SK-MEL-5 (cell line): Measurements from ENCODE around the gene HEYL. TPM values are rescaled to one million over a fixed set of nuclear protein-coding genes. Genes with fewer than 3 reads are reported as not detected.
"Not testable (repeated sequence)": the region's sequence is repeated elsewhere in the genome, so short reads cannot be mapped to it uniquely, and the experiment has no call there.

ENCODE experiments used
- DNase-seq: peaks from one replicate; pipeline ENCODE4 v3.0.0-alpha.2; 2016; ENCODE audit warnings: low read depth, low spot score
- in situ Hi-C: cut with HindIII; loops from 2 replicates; pipeline ENCODE4 v1.10.0; 2016; ENCODE audit warnings: low sequenced_read_pairs, high pct_unique_total_duplicates, low pct_unique_long_range_greater_than_20kb
- total RNA-seq: library from RNA; depleted of rRNA; stranded (reverse); fragments of >200 nt; shearing (Covaris generic); gene quantifications from 2 replicates; pipeline ENCODE4 v1.2.3, GENCODE V29; 2014

Gene HEYL
- total RNA-seq, 1 experiment from 2014 or later = not detected

DNA sequence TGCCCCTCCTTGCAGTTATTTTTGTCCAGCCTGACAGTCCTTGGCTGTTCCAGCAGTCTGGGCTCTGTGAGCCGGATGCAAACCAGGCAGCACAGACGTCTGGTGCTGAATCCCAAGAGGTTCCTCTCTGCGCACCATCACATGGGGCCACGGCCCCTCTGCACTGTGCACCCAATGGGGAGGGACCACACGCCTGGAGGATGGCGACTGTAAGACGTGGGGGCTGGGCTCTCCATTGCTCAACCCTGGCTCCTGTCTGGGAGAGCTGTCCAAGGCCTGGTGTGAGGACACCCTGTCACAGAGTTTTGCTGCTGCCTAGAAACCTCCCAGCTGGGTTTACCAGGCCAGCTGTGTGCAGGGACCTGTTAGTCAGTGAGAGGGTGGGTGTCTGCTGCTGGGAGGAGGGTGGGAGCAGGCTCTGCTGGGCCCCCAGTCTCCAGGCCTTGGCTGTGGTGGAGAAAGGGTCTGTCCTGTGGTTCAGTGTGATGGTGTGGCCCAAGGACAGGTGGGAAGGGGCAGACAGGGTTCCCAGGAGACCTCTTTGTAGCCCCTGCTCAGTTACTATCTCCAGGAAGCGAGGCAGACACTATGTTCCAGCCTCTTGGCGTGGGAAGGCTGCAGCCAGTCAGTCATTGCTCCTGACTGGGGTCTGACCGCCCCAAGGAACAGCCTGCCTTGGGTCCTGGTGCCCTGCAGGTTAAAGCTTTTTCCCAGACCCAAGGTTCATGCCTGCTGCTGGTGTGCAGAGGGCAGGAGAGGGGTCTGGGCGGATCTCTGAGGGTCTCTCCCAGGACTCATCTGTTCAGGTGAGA, 13.8 kb downstream of the HEYL start:
- no peak for DNase-seq
- in situ Hi-C loops = no loop called here

DNA sequence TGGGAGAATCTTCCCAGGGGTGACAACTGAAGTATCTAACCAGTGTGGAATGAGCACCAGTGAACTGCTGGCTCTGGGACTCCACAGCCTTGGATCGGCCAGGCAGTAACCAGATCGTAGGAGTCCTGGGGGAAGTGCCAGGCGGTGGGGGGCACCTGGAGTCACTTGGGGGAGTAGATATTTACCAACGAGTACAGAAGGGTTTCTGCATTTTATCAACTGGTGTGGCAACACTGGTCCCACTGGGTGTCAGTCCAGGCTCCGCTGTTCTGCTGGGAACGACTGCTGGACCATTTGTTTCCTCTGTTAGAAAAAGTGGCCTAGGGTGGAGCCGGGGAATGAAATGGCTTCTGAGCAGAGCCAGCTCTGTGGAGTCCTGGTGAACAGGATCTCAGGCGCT, 14.4 kb downstream of the HEYL start:
- no peak for DNase-seq
- in situ Hi-C loops = no loop called here

DNA sequence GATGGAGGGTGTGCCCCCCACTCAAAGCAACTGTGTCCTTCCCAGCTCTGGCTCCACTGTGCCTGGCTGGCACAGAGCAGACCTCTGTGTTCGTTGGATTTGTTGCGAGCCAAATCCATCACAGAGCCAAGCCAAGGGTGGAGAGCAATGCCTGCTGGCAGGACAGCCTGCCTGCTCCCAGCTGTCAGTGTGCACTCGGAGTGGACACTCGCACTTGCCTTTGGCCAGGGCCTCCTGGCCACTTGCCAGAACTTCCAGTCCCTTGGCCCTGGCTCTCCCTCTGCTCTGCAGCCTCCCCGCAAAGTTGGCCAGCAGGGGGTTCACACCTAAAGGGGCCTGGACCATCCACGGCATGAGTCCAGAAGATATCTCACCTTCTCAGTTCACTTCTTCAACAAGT, 16.4 kb downstream of the HEYL start:
- DNase-seq = no peak
- in situ Hi-C loops = loop anchor here (25.0 kb wide), 1 partner anchor 114 kb away; the partner anchor contains the start of gene PPIE

DNA sequence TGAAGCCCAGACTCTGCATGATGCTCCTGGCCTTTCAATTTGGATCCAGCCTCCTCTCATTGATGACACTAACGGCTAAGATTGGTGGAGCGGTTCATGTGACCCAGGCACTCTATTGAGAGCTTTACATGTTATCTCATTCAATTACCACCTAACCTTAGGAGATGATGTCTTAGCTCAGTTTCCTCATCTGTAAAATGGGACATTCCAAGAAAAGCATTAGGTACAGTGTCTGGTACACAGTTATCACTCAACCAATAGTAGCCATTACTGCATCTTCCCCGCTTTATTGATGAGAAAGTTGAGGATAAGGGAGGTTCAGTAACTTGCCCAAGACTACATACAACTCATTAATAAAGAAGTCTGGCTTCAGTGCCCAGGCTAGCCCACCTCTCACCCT, 17.0 kb downstream of the HEYL start:
- in situ Hi-C loops = loop anchor here (25.0 kb wide), 1 partner anchor 115 kb away; the partner anchor contains the start of gene PPIE

DNA sequence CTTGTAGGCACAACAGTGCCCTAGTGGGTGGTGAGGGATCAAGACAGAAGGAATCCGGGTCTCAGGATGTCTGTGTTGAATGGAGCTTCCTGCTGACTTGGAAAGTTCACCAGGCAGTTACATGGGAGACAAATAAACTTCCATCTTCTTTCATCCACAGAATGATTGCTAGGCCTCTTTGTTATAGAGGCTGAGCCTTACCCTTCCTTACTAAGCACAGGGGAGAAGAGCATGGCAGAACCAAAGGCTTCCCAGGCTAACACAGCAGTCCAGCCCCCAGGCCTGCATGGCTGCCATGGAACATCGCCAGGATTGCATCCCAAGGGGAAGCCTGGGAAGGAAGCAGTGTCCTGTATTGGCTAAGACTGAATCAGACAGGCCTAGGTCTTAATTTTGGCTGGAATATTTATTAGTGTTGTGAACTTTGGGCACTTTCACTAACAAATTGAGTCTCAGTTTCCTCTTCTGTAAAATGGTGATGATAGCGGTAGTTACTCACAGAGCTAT, 18.7 kb downstream of the HEYL start:
- no peak for DNase-seq
- in situ Hi-C loops = loop anchor here (25.0 kb wide), 1 partner anchor 117 kb away; the partner anchor contains the start of gene PPIE

More for the DNA sequence above, 17.0 kb downstream of the HEYL start:
- DNase-seq = no peak

DNA sequence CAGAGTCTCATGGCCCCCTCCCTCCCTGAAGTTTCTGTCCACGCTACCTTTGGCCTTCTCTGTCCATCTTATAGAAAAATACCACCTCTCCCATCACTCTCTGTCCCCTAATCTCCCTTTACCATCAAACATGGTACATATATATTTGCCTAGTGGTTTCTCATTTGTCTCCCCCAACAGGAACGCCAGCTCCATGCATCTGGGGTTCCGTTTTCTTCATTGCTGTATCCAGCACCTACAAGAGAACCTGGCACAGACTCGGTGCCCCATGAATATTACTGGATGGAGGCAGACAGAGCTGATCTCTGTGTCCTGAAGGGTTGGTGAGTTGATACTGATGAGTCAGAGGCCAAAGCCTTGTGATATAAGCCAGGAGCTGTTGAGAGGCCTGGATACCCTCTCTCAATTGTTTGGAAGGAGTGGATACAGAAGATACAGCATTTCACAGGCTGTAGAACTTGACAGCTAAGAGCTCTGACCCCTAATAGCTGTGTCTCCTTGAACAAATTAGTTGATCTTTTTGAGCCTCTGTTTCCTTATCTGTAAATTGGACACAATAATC, 21.9 kb downstream of the HEYL start:
- peak; percentile 53 for DNase-seq

DNA sequence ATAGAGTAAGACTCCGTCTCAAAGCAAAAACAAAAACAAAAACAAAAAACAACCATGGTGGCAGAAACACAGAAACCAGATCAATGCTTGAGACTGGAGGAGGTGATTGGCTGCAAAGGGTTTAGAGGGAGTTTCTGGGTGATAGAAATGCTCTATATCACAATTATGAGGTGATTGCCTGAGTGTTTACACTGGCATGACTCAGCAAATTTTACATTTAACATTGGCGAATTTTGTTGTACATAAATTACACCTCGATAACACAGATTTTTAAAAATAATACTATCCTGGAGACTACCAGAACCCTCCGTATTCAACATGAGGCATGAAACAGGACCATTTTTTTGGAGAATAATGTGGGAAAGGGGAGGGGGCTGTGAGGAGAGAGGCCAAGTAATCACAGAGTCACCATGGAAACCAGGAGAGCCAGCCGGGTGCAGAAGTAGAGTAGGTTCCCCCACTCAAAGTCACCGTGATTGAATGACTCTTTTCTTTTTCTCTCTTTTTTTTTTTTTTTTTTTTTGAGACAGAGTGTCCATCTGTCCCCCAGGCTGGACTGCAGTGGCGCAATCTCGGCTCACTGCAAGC, 24.3 kb downstream of the HEYL start:
- no peak for DNase-seq
- in situ Hi-C loops = loop anchor here (25.0 kb wide), 1 partner anchor 122 kb away; the partner anchor contains the start of gene PPIE

More for the DNA sequence above, 21.9 kb downstream of the HEYL start:
- in situ Hi-C loops = loop anchor here (25.0 kb wide), 1 partner anchor 120 kb away; the partner anchor contains the start of gene PPIE

DNA sequence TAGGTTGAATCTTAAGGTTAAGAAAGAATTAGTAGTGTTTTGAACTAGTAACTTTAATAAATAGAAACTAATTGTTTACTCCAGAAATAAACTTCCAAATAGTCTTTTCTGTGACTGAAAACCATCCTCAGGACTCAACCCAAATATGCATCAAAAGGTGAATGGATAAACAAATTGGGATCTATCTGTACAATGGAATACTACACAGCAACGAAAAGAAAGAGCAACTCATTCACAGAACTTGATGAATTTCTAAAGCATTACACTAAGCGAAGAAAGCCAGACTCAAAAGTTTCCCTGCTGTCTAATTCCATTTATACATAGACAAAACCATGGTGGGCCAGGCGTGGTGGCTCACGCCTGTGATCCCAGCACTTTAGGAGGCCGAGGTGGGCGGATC, 25.0 kb downstream of the HEYL start:
- in situ Hi-C loops = loop anchor here (25.0 kb wide), 1 partner anchor 123 kb away; the partner anchor contains the start of gene PPIE
- DNase-seq = no peak

DNA sequence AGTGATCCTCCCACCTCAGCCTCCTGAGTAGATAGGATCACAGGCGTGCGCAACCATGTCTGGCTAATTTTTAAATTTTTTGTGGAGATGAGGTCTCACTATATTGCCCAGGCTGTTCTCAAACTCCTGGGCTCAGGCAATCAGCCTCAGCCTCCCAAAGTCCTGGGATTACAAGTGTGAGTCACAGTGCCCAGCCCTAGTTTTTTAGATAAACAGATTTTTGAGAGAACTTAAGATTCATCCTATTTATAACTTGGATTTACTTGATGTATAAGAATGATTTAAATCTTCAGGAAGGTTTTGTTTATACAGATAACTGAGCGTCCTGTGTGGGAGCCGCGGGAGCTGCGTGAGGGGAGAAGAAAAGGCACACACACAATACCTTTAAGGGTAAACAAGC, 26.2 kb downstream of the HEYL start:
- in situ Hi-C loops = loop anchor here (25.0 kb wide), 1 partner anchor 124 kb away; the partner anchor contains the start of gene PPIE
- no peak for DNase-seq

DNA sequence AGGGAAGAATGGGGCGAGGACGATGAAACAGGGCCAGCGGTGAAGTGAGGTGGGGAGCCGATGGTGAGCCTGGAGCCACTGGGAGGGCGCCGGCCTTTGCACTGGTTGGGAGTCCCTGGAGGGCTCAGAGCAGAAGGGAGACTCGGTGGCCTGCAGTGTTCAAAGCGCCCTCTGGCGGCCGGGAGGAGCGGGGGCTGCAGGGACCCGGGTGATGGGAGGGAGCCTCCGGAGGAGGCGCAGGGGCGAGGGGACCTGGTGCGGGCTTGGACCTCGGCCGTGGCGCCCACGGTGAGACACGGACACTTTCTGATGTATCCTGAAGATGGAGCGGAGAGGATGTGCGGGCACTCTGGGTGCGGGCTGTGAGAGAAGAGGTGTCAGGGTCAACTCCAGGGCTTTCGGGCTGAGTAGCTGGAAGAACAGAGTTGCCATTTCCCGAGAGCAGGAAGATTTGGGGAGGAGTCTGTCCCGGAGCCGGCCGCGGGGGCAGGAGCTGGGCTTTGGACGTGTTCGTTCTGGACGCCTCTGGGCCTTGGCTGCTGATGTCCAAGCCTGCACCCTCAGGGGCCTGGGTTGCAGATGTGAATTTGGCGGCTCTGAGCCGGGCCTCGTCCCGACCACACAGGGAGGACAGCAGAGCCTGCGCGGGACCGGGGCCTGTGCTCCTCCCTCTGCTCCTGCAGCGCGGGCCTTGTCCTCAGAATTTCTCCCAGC, 29.7 kb downstream of the HEYL start:
- peak; percentile 68 for DNase-seq
- in situ Hi-C loops = loop anchor here (25.0 kb wide), 1 partner anchor 128 kb away; the partner anchor contains the start of gene PPIE

DNA sequence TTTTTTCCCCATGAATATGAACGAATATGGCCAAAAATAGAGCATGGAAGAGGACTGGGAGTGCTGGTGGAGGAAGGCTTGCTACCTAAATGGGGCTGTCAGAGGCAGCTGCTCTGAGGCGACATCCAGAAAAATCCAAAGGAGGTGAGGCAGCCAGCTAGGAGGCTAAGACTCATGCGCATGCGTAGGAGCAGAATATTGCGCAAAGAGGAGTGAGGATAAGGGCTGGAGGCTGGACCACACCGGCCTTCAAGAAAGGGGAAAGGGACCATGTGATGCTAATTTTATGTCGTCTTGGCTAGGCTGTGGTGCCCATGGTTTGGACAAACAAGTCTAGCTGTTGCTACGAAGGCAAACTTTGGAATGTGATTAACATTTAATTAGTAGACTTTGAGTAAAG, 30.5 kb downstream of the HEYL start:
- in situ Hi-C loops = loop anchor here (25.0 kb wide), 1 partner anchor 128 kb away; the partner anchor contains the start of gene PPIE
- DNase-seq = no peak

DNA sequence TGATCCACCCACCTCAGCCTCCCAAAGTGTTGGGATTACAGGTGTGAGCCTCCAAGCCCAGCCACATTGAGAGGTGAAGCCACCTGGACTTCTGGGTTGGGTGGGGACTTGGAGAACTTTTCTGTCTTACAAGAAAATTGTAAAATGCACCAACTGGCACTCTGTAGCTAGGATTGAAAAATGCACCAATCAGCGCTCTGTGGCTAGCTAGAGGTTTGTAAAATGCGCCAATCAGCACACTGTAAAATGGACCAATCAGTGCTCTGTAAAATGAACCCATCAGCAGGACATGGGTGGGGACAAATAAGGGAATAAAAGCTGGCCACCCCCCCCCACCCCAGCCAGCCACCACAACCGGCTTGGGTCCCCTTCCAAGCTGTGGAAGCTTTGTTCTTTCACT, 35.8 kb downstream of the HEYL start:
- not testable (repeated sequence) for DNase-seq
- in situ Hi-C loops = loop anchor here (25.0 kb wide), 1 partner anchor 134 kb away; the partner anchor contains the start of gene PPIE

DNA sequence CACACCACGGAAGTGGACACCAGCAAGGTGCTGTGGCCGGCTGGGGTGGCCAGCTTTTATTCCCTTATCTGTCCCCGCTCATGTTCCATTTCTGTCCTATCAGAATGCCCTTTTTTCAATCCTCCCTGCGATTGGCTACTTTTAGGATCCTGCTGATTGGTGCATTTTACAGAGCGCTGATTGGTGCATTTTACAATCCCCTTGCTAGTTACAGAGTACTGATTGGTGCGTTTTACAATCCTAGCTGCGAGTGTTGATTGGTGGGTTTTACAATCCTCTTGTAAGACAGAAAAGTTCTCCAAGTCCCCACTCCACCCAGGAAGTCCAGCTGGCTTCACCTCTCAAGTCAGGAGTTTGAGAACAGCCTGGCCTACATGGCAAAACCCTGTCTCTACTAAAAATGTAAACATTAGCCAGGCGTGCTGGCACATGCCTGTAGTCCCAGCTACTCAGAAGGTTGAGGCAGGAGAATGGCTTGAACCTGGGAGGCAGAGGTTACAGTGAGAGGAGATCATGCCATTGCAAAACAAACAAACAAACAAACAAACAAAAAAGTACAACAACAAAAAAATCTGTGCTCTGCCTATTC, 37.7 kb downstream of the HEYL start:
- in situ Hi-C loops = loop anchor here (25.0 kb wide), 1 partner anchor 136 kb away; the partner anchor contains the start of gene PPIE
- not testable (repeated sequence) for DNase-seq

DNA sequence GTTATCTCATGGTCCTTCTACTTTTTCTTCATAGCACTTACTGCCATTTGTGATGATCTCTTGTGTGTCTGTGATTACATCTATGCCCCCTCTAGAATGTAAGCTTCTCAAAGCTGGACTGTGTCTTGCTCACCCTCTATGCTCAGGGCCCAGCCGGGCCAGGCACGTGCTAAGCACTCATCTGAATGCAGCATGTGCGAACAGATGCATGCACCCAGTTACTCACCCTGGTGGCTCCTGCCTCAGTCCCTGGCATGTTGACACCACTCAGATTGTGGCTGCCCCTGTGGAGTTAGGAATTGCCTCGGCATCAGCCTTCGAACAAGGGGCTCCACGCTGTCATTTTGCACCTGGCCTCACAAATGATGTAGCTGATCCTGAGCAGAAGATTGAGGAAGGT, 43.3 kb downstream of the HEYL start:
- in situ Hi-C loops = no loop called here

DNA sequence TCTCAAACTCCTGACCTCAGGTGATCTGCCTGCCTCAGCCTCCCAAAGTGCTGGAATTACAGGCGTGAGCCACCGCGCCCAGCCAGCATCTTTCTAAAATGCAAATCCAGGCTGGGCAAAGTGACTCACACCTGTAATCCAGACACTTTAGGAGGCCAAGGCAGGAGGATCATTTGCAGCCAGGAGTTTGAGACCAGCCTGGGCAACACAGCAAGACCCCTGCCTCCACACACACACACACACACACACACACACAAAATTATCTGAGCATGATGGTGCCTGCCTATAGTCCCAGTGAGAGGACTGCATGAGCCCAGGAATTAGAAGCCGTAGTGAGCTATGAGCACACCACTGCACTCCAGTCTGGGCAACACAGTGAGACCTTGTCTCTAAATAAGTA, 46.1 kb downstream of the HEYL start:
- in situ Hi-C loops = no loop called here
- DNase-seq = no peak

More for the DNA sequence above, 43.3 kb downstream of the HEYL start:
- no peak for DNase-seq

DNA sequence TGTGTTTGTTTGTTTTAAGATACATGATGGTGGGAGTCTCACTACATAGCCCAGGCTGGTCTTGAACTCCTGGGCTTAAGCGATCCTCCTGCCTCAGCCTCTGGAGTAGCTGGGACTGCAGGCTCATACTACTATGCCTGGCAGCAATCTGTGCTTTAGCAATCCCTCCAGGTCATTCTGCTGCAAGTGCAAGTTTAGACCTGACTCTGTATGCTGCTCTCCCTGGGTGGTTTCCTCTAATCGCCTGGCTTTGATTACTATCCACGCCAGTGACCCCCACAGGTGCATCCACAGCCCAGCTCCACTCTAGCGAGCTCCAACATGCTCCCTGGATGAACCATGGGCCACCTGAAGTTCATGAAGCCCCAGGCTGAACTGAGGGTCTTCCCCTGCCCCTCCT, 47.4 kb downstream of the HEYL start:
- DNase-seq = no peak
- in situ Hi-C loops = no loop called here

DNA sequence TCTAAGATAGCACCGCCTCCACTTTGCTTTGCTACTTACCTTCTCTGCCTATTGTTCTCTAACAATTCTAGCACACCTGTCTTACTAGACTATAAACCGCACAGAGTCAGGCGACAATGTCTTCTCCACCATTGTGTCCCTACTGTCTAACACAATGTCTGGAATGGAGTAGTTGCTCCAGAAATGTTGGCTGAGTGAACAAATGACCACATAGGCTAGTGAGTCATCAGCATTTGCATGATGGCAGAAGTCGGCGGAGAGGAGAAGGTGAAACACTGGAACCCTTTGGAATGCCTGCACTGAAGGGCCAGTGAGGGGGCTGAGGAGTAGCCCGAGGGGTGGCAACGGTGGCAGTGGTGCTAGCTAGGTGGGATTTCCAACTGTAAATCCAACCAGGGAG, 48.9 kb downstream of the HEYL start:
- in situ Hi-C loops = no loop called here
- no peak for DNase-seq
